ENCODE data around the gene MRPL20. TPM values are rescaled to one million over a fixed set of nuclear protein-coding genes. Genes with fewer than 3 reads are reported as not detected.

MRPL20 gene
- total and polyA plus RNA-seq, 9 of the 15 experiments (the other 6 are each of a cell fraction or from before 2014, with no cell fraction given): 180 to 671 (median 229) TPM

GRCh38 chr1:1422465-1423244, 15.6 kb upstream of the MRPL20 start (continued):
- TF ChIP-seq CHD7 (IDR thresholded peaks at IDR 0.05; ENCODE audit: low read depth, low read length) (no peak), NCOA2 (IDR thresholded peaks at IDR 0.05; ENCODE audit: partially characterized antibody in 2 of 2) (no peak), PKNOX1 (IDR thresholded peaks at IDR 0.05) (no peak), SP1 (CRISPR knock-in tag; IDR thresholded peaks at IDR 0.05) (no peak; the same call in 1 of the 2 replicates), ZBED1 (IDR thresholded peaks at IDR 0.05) (no peak), FOXJ3 (CRISPR knock-in tag; IDR thresholded peaks at IDR 0.05) (no peak), POU5F1 (IDR thresholded peaks at IDR 0.05; ENCODE audit: borderline replicate concordance, low read depth, low read length, partially characterized antibody) (no peak), RBM22 (IDR thresholded peaks at IDR 0.05; ENCODE audit: low read depth, low read length, poor library complexity, severe bottlenecking) (no peak), PCBP1 (IDR thresholded peaks at IDR 0.05; ENCODE audit: low read depth, low read length, poor library complexity, severe bottlenecking) (no peak), ZBTB8A (IDR thresholded peaks at IDR 0.05; ENCODE audit: partially characterized antibody) (no peak), ZNF699 (CRISPR knock-in tag; IDR thresholded peaks at IDR 0.05; ENCODE audit: insufficient replicate concordance) (no peak), RB1 (IDR thresholded peaks at IDR 0.05; ENCODE audit: low read depth) (no peak), CBFA2T3 (IDR thresholded peaks at IDR 0.05) (no peak), STAT5A (IDR thresholded peaks at IDR 0.05; ENCODE audit: borderline replicate concordance, low read length) (peak; percentile 59), MEIS2 (IDR thresholded peaks at IDR 0.05; ENCODE audit: partially characterized antibody) (no peak)
